Smooth muscle cell (in vitro differentiated cells): Measurements from ENCODE around the gene CAPZA2. TPM values are rescaled to one million over a fixed set of nuclear protein-coding genes. Genes with fewer than 3 reads are reported as not detected.

ENCODE experiments used
- DNase-seq: peaks from one replicate; lab custom pipeline; 2025; ENCODE audit not compliant: unreplicated experiment; lab: John Stamatoyannopoulos, UW
- H2AFZ ChIP-seq: fragments of 200-600 bp; sonication (generic); 2 replicates; pipeline ENCODE4 v1.6.0; 2016; ENCODE audit warnings: antibody characterized with exemption, low read depth, mild to moderate bottlenecking
- H3F3A ChIP-seq: fragments of 200-600 bp; sonication (generic); 2 replicates; pipeline ENCODE4 v1.6.0; 2017; ENCODE audit warnings: antibody characterized with exemption, low read depth
- H3K27ac ChIP-seq: fragments of 200-600 bp; sonication (generic); 2 replicates; pipeline ENCODE4 v1.5.1; 2016; ENCODE audit warnings: low read depth, mild to moderate bottlenecking
- H3K27me3 ChIP-seq: fragments of 200-600 bp; sonication (generic); 2 replicates; pipeline ENCODE4 v1.6.1; 2016; ENCODE audit warnings: low read depth, mild to moderate bottlenecking
- H3K36me3 ChIP-seq: fragments of 200-600 bp; sonication (generic); 2 replicates; pipeline ENCODE4 v1.5.1; 2016; ENCODE audit warnings: low read depth
- H3K4me1 ChIP-seq: fragments of 200-600 bp; sonication (generic); 2 replicates; pipeline ENCODE4 v1.5.1; 2016; ENCODE audit warnings: low read depth
- H3K4me2 ChIP-seq: fragments of 200-600 bp; sonication (generic); 2 replicates; pipeline ENCODE4 v1.6.0; 2016; ENCODE audit warnings: mild to moderate bottlenecking
- H3K4me3 ChIP-seq: fragments of 200-600 bp; sonication (generic); 2 replicates; pipeline ENCODE4 v1.5.1; 2016; ENCODE audit warnings: mild to moderate bottlenecking
- H3K79me2 ChIP-seq: fragments of 200-600 bp; sonication (generic); 2 replicates; pipeline ENCODE4 v1.6.0; 2016; ENCODE audit warnings: low read depth, mild to moderate bottlenecking
- H3K9ac ChIP-seq: fragments of 200-600 bp; sonication (generic); 2 replicates; pipeline ENCODE4 v1.6.0; 2016; ENCODE audit warnings: low read depth
- H3K9me3 ChIP-seq: fragments of 200-600 bp; sonication (generic); replicated peaks from 2 replicates; pipeline ENCODE4 v1.5.1; 2016; ENCODE audit warnings: low read depth
- H4K20me1 ChIP-seq: fragments of 200-600 bp; sonication (generic); 2 replicates; pipeline ENCODE4 v1.6.0; 2016; ENCODE audit warnings: low read depth
- WGBS: methylation state at CpG from one replicate; pipeline ENCODE4 v1.1.7; 2016; ENCODE audit warnings: low lambda C conversion rate; 5-methylcytosine and 5-hydroxymethylcytosine counted together
- polyA plus RNA-seq: library from polyadenylated mRNA; unstranded; fragments of >200 nt; fragmentation: Nextera tagmentation; extraction: Ambion mirVana; gene quantifications from 2 replicates; pipeline ENCODE4 v1.2.1, GENCODE V29; 2016
- total RNA-seq: library from RNA; depleted of rRNA; stranded (reverse); fragments of >200 nt; gene quantifications from 2 replicates; pipeline ENCODE4 v1.2.3, GENCODE V29; 2014
- TF ChIP-seq, protein P1 (sequence below): fragments of 200-600 bp; sonication (generic); IDR thresholded peaks from 2 replicates; pipeline ENCODE4 v1.5.1; 2017; ENCODE audit warnings: borderline replicate concordance, mild to moderate bottlenecking, antibody characterized with exemption; ENCODE audit not compliant: insufficient read depth, poor library complexity, severe bottlenecking

The CAPZA2 gene
- total and polyA plus RNA-seq, 2 experiments from 2014 or later: 143 to 161 TPM

DNA sequence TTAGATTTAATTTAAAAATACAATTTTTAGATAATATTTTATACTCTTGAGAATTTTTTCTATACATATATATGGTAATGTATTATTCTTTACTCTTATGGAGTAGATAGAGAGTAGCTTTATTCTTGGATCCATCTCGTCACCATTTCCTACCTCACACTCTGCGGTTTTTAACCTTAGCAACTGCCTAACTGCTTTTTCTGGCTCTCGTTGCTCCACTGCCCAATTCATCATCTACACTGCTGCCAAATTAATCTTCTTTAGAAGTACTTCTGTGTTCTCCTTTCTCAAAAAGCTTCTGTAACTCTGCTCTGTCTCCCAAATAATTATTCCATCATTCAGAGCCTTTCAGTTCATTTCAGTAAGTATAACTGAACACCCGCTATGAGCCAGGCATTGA lies 35.3 kb downstream of the CAPZA2 start:
- no peak overlapping the region for H3K4me2 ChIP-seq
- DNase-seq: no peak
- peaks cover 86% of the 10 kb centered on the region for H3K79me2 ChIP-seq
- no peaks in the 10 kb centered on the region for H3F3A ChIP-seq
- 97% methylated on average over 4 of the region's 4 CpGs for WGBS
- H3K4me1 ChIP-seq: no peaks in the 10 kb centered on the region
- H3K4me3 ChIP-seq: no peak overlapping the region
- no peaks in the 10 kb centered on the region for H3K27me3 ChIP-seq
- H4K20me1 ChIP-seq: peaks cover 36% of the 10 kb centered on the region
- H2AFZ ChIP-seq: no peak overlapping the region
- H3K36me3 ChIP-seq: peaks cover 10% of the 10 kb centered on the region
- H3K27ac ChIP-seq: no peak overlapping the region
- TF ChIP-seq, protein P1, sequence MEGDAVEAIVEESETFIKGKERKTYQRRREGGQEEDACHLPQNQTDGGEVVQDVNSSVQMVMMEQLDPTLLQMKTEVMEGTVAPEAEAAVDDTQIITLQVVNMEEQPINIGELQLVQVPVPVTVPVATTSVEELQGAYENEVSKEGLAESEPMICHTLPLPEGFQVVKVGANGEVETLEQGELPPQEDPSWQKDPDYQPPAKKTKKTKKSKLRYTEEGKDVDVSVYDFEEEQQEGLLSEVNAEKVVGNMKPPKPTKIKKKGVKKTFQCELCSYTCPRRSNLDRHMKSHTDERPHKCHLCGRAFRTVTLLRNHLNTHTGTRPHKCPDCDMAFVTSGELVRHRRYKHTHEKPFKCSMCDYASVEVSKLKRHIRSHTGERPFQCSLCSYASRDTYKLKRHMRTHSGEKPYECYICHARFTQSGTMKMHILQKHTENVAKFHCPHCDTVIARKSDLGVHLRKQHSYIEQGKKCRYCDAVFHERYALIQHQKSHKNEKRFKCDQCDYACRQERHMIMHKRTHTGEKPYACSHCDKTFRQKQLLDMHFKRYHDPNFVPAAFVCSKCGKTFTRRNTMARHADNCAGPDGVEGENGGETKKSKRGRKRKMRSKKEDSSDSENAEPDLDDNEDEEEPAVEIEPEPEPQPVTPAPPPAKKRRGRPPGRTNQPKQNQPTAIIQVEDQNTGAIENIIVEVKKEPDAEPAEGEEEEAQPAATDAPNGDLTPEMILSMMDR: no peak
- no peaks in the 10 kb centered on the region for H3K9me3 ChIP-seq
- H3K9ac ChIP-seq: no peak overlapping the region

GRCh38 chr7:116899308-116899707 lies 36.9 kb downstream of the CAPZA2 start:
- Histone ChIP-seq H3K36me3 (peaks cover 12% of the 10 kb centered on the region), H3K4me2 (no peak overlapping the region), H3K27ac (no peak overlapping the region), H3F3A (no peaks in the 10 kb centered on the region), H2AFZ (no peak overlapping the region), H3K27me3 (no peaks in the 10 kb centered on the region), H3K9ac (no peak overlapping the region), H3K4me1 (peaks cover 7% of the 10 kb centered on the region), H3K9me3 (no peaks in the 10 kb centered on the region), H3K79me2 (peaks cover 81% of the 10 kb centered on the region), H4K20me1 (peaks cover 24% of the 10 kb centered on the region), H3K4me3 (no peak overlapping the region)
- 98% methylated on average over 4 of the region's 4 CpGs for WGBS
- TF ChIP-seq, protein P1: no peak
- no peak for DNase-seq

DNA sequence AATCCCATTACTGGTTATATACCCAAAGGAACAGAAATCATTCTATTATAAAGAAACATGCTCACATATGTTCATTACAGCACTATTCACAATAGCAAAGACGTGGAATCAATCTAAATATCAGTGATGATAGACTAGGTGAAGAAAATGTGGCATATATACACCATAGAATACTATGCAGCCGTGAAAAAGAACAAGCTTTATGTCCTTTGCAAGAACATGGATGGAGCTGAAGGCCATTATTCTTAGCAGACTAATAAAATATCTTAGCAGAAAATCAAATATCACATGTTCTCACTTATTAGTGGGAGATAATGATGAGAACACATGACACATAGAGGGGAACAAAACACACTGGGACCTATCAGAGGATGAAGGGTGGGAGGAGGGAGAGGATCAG lies 38.8 kb downstream of the CAPZA2 start:
- peaks cover 18% of the 10 kb centered on the region for H3K4me1 ChIP-seq
- TF ChIP-seq, protein P1: no peak
- DNase-seq: no peak
- no peaks in the 10 kb centered on the region for H3K9me3 ChIP-seq
- H3F3A ChIP-seq: peaks cover 2% of the 10 kb centered on the region
- no peak overlapping the region for H2AFZ ChIP-seq
- 97% methylated on average over 2 of the region's 2 CpGs for WGBS
- no peak overlapping the region for H3K9ac ChIP-seq
- H3K79me2 ChIP-seq: peaks cover 79% of the 10 kb centered on the region
- no peak overlapping the region for H3K4me2 ChIP-seq
- H4K20me1 ChIP-seq: peaks cover 30% of the 10 kb centered on the region
- H3K4me3 ChIP-seq: no peak overlapping the region
- H3K27me3 ChIP-seq: no peaks in the 10 kb centered on the region
- peaks cover 18% of the 10 kb centered on the region for H3K36me3 ChIP-seq
- no peak overlapping the region for H3K27ac ChIP-seq

DNA sequence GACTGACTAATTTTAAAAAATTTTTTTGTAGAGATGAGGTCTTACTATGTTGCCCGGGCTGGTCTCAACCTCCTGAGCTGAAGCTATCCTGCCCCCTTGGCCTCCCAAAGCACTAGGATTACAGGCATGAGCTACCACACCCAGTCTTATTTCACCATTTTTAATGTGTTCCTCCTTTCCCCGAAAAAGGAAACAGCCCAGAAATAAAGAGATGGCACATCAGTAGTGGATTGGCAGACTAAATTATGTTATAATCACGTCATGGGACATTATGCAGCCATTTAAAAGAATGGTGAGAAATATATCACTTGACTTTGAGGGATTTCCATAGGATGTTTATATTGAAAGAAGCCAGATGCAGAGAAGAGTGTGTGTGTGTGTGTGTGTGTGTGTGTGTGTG lies 40.5 kb downstream of the CAPZA2 start:
- H3K27me3 ChIP-seq: no peaks in the 10 kb centered on the region
- peaks cover 25% of the 10 kb centered on the region for H3K36me3 ChIP-seq
- H3K27ac ChIP-seq: no peak overlapping the region
- peaks cover 37% of the 10 kb centered on the region for H4K20me1 ChIP-seq
- TF ChIP-seq, protein P1: no peak
- peaks cover 5% of the 10 kb centered on the region for H3F3A ChIP-seq
- peaks cover 21% of the 10 kb centered on the region for H3K4me1 ChIP-seq
- no peak overlapping the region for H3K4me2 ChIP-seq
- no peak overlapping the region for H3K4me3 ChIP-seq
- H3K9me3 ChIP-seq: no peaks in the 10 kb centered on the region
- H3K79me2 ChIP-seq: peaks cover 71% of the 10 kb centered on the region
- WGBS: 81% methylated on average over 3 of the region's 3 CpGs
- H3K9ac ChIP-seq: no peak overlapping the region
- DNase-seq: no peak
- H2AFZ ChIP-seq: no peak overlapping the region
